HEK293T (cell line): ENCODE data around the gene ELMO2.

Experiments used
- CTBP1 ChIP-seq: fragments of 450-650 bp; IDR thresholded peaks from 2 replicates; pipeline ENCODE4 v1.6.1; 2016; ENCODE audit warnings: borderline replicate concordance
- FOXK2 ChIP-seq: fragments of 450-650 bp; IDR thresholded peaks from 2 replicates; pipeline ENCODE4 v1.6.1; 2016; ENCODE audit warnings: mild to moderate bottlenecking
- SP1 ChIP-seq: fragments of 450-650 bp; IDR thresholded peaks from 2 replicates; pipeline ENCODE4 v1.6.1; 2017
- SUZ12 ChIP-seq: fragments of 450-650 bp; IDR thresholded peaks from 2 replicates; pipeline ENCODE4 v1.6.1; 2016; ENCODE audit warnings: mild to moderate bottlenecking

DNA sequence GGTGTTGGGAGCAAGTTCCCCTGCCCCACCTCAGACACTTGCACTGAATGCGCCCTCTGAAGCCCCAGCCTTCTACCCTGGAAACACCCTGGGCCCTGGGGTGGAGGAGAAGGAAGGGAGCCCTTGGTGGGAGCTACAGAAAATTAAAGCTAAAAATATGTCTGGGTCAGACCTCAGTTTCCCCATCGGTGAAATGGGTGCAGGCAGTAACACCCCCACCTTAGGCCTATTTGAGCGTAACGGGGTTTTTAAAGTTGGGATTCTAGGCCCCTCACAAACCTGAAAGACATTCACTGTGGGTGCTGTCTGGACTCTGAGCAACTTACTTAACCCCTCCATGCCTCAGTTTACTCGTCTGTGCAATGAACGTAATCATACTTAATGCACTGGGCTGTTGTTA lies 78.9 kb downstream of the ELMO2 start:
- TF ChIP-seq FOXK2 = no peak
- no peak for TF ChIP-seq CTBP1
- TF ChIP-seq SP1 = no peak
- TF ChIP-seq SUZ12 = no peak
